Activated CD8-positive, alpha-beta memory T cell treated with anti-CD3 and anti-CD28 coated beads, Interleukin-2, amount 50 U/mL, for 1 hour (primary cell): ENCODE data around the gene NSD1.
"Not testable (repeated sequence)": the region's sequence is repeated elsewhere in the genome, so short reads cannot be mapped to it uniquely, and the experiment has no call there.

Experiments used
- DNase-seq: peaks from one replicate; pipeline ENCODE4 v3.0.0-alpha.2; 2020; ENCODE audit errors: extremely low read depth

The NSD1 gene

GRCh38 chr5:177231479-177232250, 98.1 kb downstream of the NSD1 start:
- no peak for DNase-seq

DNA sequence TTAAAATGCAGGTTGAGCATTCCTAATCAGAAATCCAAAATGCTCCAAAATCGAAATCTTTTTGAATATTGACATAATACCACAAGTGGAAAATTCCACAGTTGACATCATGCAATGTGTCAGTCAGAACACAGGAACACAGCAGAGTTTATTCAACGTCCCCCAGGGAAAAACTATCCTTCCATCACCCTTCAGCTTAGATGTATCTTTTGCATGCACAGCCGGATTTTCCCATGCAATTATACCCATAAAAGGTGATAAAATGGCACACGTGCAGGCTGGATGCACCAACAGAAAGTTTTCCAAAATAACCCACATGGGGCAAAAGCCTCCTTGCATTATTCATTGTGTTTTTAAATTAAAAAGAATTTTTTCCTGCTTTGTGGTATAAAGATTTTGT, 98.8 kb downstream of the NSD1 start:
- DNase-seq, result no peak

GRCh38 chr5:177232761-177233160, 99.2 kb downstream of the NSD1 start:
- no peak for DNase-seq

GRCh38 chr5:177233206-177233605, 99.6 kb downstream of the NSD1 start:
- no peak for DNase-seq

- no peak for DNase-seq
Observed at GRCh38 chr5:177233802-177234201, 100.2 kb downstream of the NSD1 start.

GRCh38 chr5:177234841-177235240, 101.3 kb downstream of the NSD1 start:
- DNase-seq, result no peak

- DNase-seq, result no peak
Observed at GRCh38 chr5:177241768-177242167, 108.2 kb downstream of the NSD1 start.

DNA sequence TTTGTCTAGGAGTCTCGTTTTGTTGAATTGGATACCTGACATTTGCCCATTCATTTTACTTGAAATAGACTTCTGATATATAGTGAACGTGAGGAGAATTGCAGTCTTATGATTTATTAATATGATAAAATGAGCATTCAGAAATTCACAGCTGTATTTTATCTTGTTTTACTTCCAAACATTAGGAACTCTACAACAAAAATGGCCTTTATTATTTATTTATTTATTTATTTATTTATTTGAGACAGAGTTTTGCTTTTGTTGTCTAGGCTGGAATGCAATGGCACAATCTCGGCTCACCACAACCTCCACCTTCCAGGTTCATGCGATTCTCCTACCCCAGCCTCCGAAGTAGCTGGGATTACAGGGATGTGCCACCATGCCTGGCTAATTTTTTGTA, 108.7 kb downstream of the NSD1 start:
- DNase-seq, result no peak

- no peak for DNase-seq
Observed at GRCh38 chr5:177249761-177250537, 116.4 kb downstream of the NSD1 start.

GRCh38 chr5:177253252-177253651, 119.7 kb downstream of the NSD1 start:
- no peak for DNase-seq

- DNase-seq, result no peak
Observed at GRCh38 chr5:177256296-177256695, 122.7 kb downstream of the NSD1 start.

DNA sequence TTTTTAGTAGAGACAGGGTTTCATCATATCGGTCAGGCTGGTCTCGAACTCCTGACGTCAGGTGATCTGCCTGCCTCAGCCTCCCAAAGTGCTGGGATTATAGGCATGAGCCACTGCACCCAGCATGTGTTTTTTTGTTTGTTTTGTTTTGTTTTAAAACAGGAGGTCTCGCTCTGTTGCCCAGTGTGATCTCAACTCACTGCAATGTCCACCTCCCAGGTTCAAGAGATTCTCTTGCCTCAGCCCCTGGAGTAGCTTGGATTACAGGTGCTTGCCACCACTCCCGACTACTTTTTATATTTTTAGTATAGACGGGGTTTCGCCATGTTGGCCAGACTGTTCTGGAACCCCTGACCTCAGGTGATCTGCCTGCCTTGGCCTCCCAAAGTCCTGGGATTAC, 125.1 kb downstream of the NSD1 start:
- DNase-seq, result not testable (repeated sequence)

DNA sequence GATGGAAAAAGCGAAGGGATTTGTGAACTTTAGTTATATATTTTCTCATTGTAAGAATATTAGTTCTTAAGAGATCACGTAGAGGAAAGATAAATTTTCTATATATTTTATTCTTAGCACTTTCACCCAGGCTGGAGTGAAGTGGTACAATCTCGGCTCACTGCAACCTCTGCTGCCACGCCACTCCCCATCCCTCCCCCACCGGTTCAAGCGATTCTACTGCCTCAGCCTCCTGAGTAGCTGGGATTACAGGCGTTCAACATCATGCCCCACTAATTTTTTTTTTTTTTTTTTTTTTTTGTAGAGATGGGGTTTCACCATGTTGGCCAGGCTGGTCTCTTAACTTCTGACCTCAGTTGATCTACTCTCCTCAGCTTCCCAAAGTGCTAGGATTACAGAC, 127.4 kb downstream of the NSD1 start:
- DNase-seq, result no peak

- DNase-seq, result no peak
Observed at GRCh38 chr5:177261510-177261909, 127.9 kb downstream of the NSD1 start.

DNA sequence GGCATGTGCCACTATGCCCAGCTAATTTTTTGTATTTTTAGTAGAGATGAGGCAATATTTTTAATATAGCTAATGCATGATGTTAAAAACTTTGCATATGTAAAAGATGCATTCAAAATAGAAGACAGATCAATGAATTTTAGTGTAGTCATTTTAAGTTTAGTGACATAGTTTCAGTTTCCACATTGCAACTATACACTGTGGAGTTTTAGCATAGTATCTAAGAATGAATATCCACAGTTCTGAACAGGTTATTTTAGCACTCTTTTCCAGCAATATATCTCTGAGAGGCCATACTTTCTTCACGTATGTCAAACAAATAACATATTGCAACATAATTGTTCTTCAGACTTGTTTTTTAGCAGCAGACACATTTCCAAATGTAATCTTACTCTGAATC, 130.6 kb downstream of the NSD1 start:
- no peak for DNase-seq

GRCh38 chr5:177265395-177265794, 131.8 kb downstream of the NSD1 start:
- DNase-seq, result no peak

DNA sequence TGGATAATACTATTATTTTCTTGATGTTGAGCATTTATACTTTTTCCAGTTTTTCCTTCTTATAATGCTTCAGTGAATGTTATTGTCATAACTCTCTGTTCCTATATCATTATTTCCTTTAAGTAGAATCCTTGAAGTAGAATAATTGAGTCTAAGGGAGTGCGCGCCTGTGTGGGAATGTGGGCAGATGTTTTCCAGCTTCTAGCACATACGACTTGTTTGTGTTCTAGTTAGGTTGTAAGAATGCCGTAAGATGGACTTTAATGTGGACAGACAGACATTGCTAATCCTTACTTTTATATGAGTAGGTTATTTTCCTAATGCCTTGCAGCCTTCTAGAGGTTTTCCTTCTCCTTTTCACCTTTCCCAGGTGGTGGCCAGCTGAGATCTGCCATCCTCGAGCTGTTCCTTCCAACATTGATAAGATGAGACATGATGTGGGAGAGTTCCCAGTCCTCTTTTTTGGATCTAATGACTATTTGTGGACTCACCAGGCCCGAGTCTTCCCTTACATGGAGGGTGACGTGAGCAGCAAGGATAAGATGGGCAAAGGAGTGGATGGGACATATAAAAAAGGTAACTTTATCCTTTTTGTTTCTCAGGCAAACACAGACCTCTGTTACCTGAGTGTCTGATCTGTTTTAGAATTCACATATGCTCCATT, 135.8 kb downstream of the NSD1 start:
- no peak for DNase-seq

- DNase-seq, result no peak
Observed at GRCh38 chr5:177269976-177270375, 136.4 kb downstream of the NSD1 start.

GRCh38 chr5:177270653-177271052, 137.1 kb downstream of the NSD1 start:
- DNase-seq, result no peak

DNA sequence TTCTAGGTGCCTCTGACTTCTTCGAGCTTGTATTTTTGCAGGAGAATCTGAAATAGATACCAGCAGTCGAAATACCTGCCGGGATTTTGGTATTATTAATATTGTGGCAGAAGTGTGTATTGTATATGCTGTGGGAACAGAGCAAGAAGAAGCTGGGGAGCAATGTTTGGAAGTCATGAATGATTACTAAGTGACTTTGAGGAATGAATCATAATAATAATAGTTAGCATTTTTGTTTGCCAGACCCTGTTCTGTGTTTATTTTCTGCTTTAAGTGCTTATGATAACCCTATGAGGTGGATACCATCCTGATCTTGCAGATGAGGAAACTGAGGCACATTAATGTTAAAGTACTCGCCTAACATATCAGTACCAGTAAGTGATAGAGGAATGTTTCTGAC, 137.5 kb downstream of the NSD1 start:
- no peak for DNase-seq

GRCh38 chr5:177275883-177276282, 142.3 kb downstream of the NSD1 start:
- no peak for DNase-seq

DNA sequence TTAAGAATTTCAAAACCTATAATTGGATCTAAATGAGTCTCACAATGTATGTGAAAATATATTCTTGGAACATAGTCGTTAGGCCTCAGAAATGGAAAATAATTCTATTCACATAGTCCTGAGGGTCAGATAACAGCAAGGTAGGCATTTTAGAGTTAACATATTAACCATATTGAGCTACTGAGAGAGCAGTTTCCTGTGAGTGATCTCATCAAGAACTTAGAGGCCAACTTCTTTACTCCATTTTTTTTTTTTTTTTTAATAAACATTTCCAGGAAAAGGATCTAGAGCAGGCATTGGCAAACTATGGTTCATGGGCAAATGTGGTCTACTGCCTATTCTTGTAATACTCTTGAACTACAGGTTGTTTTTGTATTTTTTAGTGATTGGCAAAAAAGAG, 143.3 kb downstream of the NSD1 start:
- DNase-seq, result no peak

DNA sequence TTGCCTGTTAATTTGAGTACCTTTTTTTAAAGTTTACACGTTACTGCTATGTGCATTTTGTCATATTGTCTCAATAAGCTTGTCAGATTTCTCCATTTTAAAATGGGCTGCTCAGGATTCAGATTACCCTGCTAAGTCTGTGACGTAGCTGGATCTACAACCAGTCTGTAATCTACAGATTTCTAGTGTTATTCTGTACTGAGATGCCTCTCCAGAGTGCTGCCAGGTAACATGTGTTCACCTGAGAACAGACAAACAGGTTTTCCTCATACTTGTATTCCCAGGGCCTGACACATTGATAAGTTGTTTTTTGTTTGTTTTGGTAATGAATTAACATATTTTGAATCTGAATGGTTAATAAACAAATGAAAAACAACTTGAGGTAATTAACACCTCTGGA, 154.6 kb downstream of the NSD1 start:
- DNase-seq, result no peak
